OCI-LY7 (cell line): Measurements from ENCODE around the gene BORCS6.

Source experiments
- CTCF ChIP-seq: fragments of 200-600 bp; sonication (generic); conservative IDR thresholded peaks from 2 replicates; pipeline ENCODE4 v1.5.1; 2014; ENCODE audit warnings: mild to moderate bottlenecking, antibody characterized with exemption, low read length, moderate library complexity, mixed read lengths
- EZH2phosphoT487 ChIP-seq: fragments of 200-600 bp; sonication (generic); IDR thresholded peaks from 2 replicates; pipeline ENCODE4 v1.6.1; 2018; ENCODE audit warnings: low read depth, borderline replicate concordance, mild to moderate bottlenecking, mixed run types, antibody characterized with exemption, low read length, moderate library complexity, mixed read lengths

- TF ChIP-seq CTCF (no peak), EZH2phosphoT487 (no peak)
These were observed 39.5 kb downstream of the BORCS6 start for GRCh38 chr17:8150194-8151119.
